Activated T-helper 17 cell treated with anti-CD3 and anti-CD28 coated beads, Interleukin-2, amount 50 U/mL, for 72 hours (primary cell): Measurements from ENCODE around the gene AK9. TPM values are rescaled to one million over a fixed set of nuclear protein-coding genes. Genes with fewer than 3 reads are reported as not detected.

ENCODE experiments used
- ATAC-seq: fragments of 150-1000 bp; cut with Tn5 transposase; replicated peaks from 2 replicates; pipeline ENCODE4 v1.10.0; 2021; ENCODE audit warnings: mild to moderate bottlenecking, moderate library complexity
- H3K27ac Mint-ChIP-seq: one replicate; pipeline ENCODE4 v1.8.0; 2022; ENCODE audit warnings: mixed read lengths
- H3K27me3 Mint-ChIP-seq: one replicate; pipeline ENCODE4 v1.8.0; 2022; ENCODE audit warnings: mixed read lengths
- H3K36me3 Mint-ChIP-seq: one replicate; pipeline ENCODE4 v1.8.0; 2022; ENCODE audit warnings: low read depth, mild to moderate bottlenecking, mixed read lengths
- H3K4me1 Mint-ChIP-seq: one replicate; pipeline ENCODE4 v1.8.0; 2022; ENCODE audit warnings: mixed read lengths
- H3K4me3 Mint-ChIP-seq: one replicate; pipeline ENCODE4 v1.8.0; 2022; ENCODE audit warnings: mild to moderate bottlenecking, mixed read lengths
- H3K9me3 Mint-ChIP-seq: one replicate; pipeline ENCODE4 v1.8.0; 2022; ENCODE audit warnings: mixed read lengths
- total RNA-seq, 2 donors: library from RNA; stranded (reverse); gene quantifications; one replicate each; pipeline ENCODE4 v1.2.3, GENCODE V29; 2022

The AK9 gene
- total RNA-seq, 2 donors from 2014 or later = 4.0 to 7.9 TPM

- Mint-ChIP-seq H3K4me1 (no peaks in the 10 kb centered on the region), H3K27me3 (peaks cover 3% of the 10 kb centered on the region), H3K27ac (no peak overlapping the region), H3K4me3 (no peak overlapping the region), H3K9me3 (no peaks in the 10 kb centered on the region), H3K36me3 (no peaks in the 10 kb centered on the region)
- ATAC-seq = no peak
Measured at GRCh38 chr6:109503327-109504224, 187.4 kb downstream of the AK9 start.

GRCh38 chr6:109498936-109499335, 192.1 kb downstream of the AK9 start:
- peaks cover 3% of the 10 kb centered on the region for H3K27me3 Mint-ChIP-seq
- no peak overlapping the region for H3K4me3 Mint-ChIP-seq
- H3K36me3 Mint-ChIP-seq = no peaks in the 10 kb centered on the region
- no peaks in the 10 kb centered on the region for H3K9me3 Mint-ChIP-seq
- H3K27ac Mint-ChIP-seq = no peak overlapping the region
- no peak for ATAC-seq
- no peaks in the 10 kb centered on the region for H3K4me1 Mint-ChIP-seq

DNA sequence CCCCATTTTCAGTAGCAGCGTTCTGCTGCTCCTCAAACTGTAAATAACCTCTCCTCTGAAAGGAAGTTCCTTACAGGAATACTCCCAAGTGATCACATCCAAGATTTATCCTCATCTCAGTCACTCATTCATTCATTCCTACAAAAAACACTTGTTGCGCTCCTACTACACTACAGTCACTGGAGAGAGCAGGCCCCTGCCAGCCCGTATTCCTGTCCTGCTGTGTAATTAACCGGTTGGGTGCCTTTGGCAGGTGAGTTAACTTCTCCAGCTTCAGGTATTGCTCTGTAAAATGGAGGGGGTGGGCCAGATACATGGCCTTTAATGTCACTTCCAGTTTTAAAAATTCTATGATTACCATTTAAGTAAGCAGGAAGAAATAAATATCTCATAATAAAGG, 192.9 kb downstream of the AK9 start:
- no peaks in the 10 kb centered on the region for H3K27me3 Mint-ChIP-seq
- H3K27ac Mint-ChIP-seq = no peak overlapping the region
- H3K36me3 Mint-ChIP-seq = no peaks in the 10 kb centered on the region
- H3K4me1 Mint-ChIP-seq = no peaks in the 10 kb centered on the region
- no peak overlapping the region for H3K4me3 Mint-ChIP-seq
- no peaks in the 10 kb centered on the region for H3K9me3 Mint-ChIP-seq
- no peak for ATAC-seq

DNA sequence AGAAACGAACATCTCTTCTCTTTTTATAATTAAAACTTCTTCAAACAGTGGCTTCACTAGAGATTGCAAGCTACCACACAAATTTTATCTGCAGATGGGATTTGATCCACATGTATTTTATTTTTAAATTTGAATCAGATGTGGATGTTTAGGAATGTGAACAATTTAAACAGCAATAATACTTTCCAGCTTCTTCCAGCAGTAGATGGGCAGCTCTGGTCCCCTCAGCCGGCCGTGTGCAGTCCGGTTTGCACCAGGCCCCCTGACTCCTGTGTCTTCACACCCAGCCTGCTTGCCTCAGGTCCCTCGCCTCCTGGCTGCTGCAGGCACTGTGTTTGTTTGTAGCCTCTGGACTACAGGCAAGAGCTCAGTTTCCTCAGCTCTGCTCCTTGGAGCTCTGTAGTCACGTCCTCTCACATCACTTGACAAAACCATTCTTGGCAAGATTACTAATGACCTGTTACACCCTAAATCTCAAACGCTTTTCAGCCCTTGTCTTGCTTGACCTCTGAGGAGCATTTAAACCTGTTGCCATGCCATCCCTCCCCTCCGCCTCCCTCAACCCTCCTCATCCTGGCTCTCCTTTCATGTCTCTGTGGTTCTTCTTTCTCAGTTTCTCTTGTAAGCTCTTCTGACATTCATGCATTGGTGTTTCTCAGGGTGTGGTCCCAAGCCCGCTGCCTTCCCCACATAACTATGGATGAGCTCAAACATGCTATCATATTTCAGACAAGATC, 194.8 kb downstream of the AK9 start:
- H3K9me3 Mint-ChIP-seq = no peaks in the 10 kb centered on the region
- no peak overlapping the region for H3K4me3 Mint-ChIP-seq
- no peaks in the 10 kb centered on the region for H3K36me3 Mint-ChIP-seq
- no peak overlapping the region for H3K27ac Mint-ChIP-seq
- H3K4me1 Mint-ChIP-seq = peaks cover 9% of the 10 kb centered on the region
- H3K27me3 Mint-ChIP-seq = no peaks in the 10 kb centered on the region
- no peak for ATAC-seq

GRCh38 chr6:109493865-109494264, 197.1 kb downstream of the AK9 start:
- ATAC-seq = no peak
- Mint-ChIP-seq H3K27me3 (no peaks in the 10 kb centered on the region), H3K27ac (no peak overlapping the region), H3K9me3 (no peaks in the 10 kb centered on the region), H3K4me3 (no peak overlapping the region), H3K36me3 (no peaks in the 10 kb centered on the region), H3K4me1 (peaks cover 15% of the 10 kb centered on the region)

DNA sequence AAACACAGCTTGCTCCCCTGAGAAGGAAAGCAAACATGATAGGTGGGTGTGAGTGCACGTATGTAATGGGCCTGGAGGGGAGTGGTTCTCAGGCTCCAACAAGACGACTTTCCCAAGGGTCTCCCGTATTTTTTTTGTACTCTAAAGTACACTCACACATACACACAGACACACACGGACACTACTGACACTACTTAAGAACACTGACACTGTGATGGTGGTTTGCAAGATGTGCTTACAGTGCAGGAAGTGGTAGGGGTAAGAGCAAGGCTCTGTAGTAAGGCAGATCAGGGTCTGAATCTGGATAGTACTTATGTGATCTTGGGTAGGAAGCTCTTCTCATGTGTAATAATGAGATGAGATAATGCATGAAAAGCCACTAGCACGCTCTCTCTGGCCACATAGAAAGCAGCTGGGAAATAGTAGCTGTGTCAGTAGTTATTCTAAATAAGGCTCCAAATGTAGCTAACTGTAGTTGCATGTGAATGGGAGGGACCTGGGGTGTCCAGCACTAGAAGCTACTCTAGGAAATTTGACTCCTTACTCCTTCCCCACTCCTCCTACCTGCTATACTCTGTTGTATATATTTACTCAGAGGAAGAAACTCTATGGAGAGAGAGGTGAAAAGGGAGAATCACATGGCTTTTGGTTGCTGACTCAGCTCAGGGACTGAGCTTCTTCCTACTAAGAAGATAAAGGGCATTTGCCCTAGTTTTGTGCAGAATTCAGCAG, 199.6 kb downstream of the AK9 start:
- Mint-ChIP-seq H3K4me3 (peak overlapping the region; percentile 67), H3K4me1 (peaks cover 15% of the 10 kb centered on the region), H3K27me3 (no peaks in the 10 kb centered on the region), H3K36me3 (no peaks in the 10 kb centered on the region), H3K9me3 (no peaks in the 10 kb centered on the region), H3K27ac (peak overlapping the region; percentile 44)
- peak; percentile 94 for ATAC-seq

DNA sequence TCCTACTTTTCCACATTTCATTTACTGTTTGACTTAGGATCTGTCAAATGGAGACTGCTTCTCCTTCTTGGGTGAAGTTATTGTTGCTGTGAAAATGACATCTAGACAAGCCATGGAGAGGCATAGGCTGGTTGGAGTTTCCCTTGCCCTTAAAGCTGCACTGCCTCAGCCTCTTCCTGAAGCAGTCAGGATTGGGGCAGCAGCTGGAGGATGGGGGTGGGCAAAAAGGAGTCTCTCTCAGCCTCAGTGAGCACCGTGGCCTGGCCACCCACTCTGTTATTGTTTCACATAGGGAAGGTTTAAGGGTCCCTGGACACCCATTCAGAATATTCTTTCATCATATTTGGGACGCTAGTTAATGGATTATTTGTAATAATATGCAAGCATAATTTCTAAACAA, 200.3 kb downstream of the AK9 start:
- H3K9me3 Mint-ChIP-seq = no peaks in the 10 kb centered on the region
- ATAC-seq = no peak
- peak overlapping the region; percentile 44 for H3K27ac Mint-ChIP-seq
- H3K27me3 Mint-ChIP-seq = no peaks in the 10 kb centered on the region
- no peaks in the 10 kb centered on the region for H3K36me3 Mint-ChIP-seq
- peaks cover 15% of the 10 kb centered on the region for H3K4me1 Mint-ChIP-seq
- H3K4me3 Mint-ChIP-seq = peak overlapping the region; percentile 67

- Mint-ChIP-seq H3K36me3 (no peaks in the 10 kb centered on the region), H3K9me3 (no peaks in the 10 kb centered on the region), H3K4me1 (peaks cover 24% of the 10 kb centered on the region), H3K4me3 (no peak overlapping the region), H3K27me3 (no peaks in the 10 kb centered on the region), H3K27ac (no peak overlapping the region)
- no peak for ATAC-seq
Measured at GRCh38 chr6:109488001-109488400, 203.0 kb downstream of the AK9 start.

- H3K27me3 Mint-ChIP-seq = no peaks in the 10 kb centered on the region
- peaks cover 17% of the 10 kb centered on the region for H3K36me3 Mint-ChIP-seq
- peak overlapping the region; percentile 44 for H3K27ac Mint-ChIP-seq
- H3K4me1 Mint-ChIP-seq = peaks cover 22% of the 10 kb centered on the region
- no peaks in the 10 kb centered on the region for H3K9me3 Mint-ChIP-seq
- peak; percentile 24 for ATAC-seq
- no peak overlapping the region for H3K4me3 Mint-ChIP-seq
Measured at GRCh38 chr6:109486068-109486467, 204.9 kb downstream of the AK9 start.

DNA sequence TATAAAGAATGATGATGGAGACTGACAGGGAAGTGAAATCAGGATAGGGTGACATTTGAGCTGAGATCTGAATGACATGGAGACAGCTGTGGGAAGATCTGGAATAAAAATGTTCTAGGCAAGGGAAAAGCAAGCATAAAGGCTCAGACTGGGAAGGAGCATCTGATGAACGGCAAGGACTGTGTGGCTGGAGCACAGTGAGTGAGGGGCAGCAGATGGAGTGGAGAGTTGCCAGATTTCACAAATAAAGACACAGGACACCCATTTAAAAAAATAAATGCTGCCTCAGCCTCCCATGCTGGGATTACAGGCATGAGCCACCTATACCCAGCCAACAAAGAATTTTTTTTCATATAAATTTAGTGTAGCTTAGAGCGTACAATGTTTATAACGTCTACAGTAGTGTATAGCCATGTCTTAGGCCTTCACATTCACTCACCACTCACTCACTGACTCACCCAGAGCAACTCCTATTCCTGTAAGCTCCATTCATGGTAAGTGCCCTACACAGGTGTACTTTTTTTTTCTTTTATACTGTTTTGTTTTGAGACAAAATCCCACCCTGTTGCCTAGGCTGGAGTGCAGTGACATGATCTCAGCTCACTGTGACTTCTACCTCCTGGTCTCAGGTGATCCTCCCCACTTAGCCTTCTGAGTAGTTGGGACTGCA, 205.6 kb downstream of the AK9 start:
- H3K4me1 Mint-ChIP-seq = peaks cover 22% of the 10 kb centered on the region
- no peak overlapping the region for H3K4me3 Mint-ChIP-seq
- peaks cover 24% of the 10 kb centered on the region for H3K36me3 Mint-ChIP-seq
- no peaks in the 10 kb centered on the region for H3K9me3 Mint-ChIP-seq
- no peak for ATAC-seq
- no peaks in the 10 kb centered on the region for H3K27me3 Mint-ChIP-seq
- H3K27ac Mint-ChIP-seq = peak overlapping the region; percentile 44

DNA sequence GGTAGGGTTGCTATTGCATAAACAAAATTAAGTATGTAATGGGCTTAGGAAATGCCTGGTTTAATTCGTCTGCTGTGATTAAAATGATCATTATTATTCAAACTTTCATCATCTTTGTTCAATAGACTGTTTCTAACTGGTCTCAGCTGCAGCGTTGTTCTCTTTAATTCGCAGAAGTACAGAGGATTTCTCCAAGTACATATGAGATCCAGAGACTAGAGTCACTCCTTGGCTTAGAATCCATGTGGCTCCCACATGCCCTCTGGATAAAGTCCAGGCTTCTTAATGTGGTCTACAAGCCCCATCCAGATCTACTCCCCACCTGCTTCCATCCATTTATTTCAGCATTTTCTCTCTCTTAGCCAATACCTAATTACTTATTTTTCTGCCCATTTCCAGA, 206.9 kb downstream of the AK9 start:
- no peak for ATAC-seq
- Mint-ChIP-seq H3K36me3 (peaks cover 36% of the 10 kb centered on the region), H3K27me3 (no peaks in the 10 kb centered on the region), H3K4me3 (peak overlapping the region; percentile 78), H3K27ac (peak overlapping the region; percentile 49), H3K9me3 (no peaks in the 10 kb centered on the region), H3K4me1 (peaks cover 28% of the 10 kb centered on the region)

- peak; percentile 1 for ATAC-seq
- Mint-ChIP-seq H3K27me3 (no peaks in the 10 kb centered on the region), H3K27ac (peak overlapping the region; percentile 49), H3K4me3 (peak overlapping the region; percentile 78), H3K4me1 (peaks cover 32% of the 10 kb centered on the region), H3K36me3 (peaks cover 41% of the 10 kb centered on the region), H3K9me3 (no peaks in the 10 kb centered on the region)
Measured at GRCh38 chr6:109483735-109484057, 207.3 kb downstream of the AK9 start.

- Mint-ChIP-seq H3K27me3 (no peaks in the 10 kb centered on the region), H3K36me3 (peaks cover 46% of the 10 kb centered on the region), H3K4me3 (peak within 1 kb of the TSS; percentile 79), H3K9me3 (no peaks in the 10 kb centered on the region), H3K4me1 (peaks cover 36% of the 10 kb centered on the region), H3K27ac (peak within 1 kb of the TSS; percentile 49)
- peak; percentile 84 for ATAC-seq
Measured at GRCh38 chr6:109482905-109483734, 207.9 kb downstream of the AK9 start, which contains the start of gene ZBTB24. Gene ZBTB24 (minus strand): TSS chr6:109483219. CDS start chr6:109482026, 1,193 bp downstream.
